Measurements from ENCODE around the gene CEBPG. TPM values are rescaled to one million over a fixed set of nuclear protein-coding genes. Genes with fewer than 3 reads are reported as not detected.
A peak's percentile ranks its signal among the peaks of the same experiment; 100 is the strongest.

CEBPG gene
- total RNA-seq, 2 experiments from 2014 or later: 30.6 to 30.9 TPM

DNA sequence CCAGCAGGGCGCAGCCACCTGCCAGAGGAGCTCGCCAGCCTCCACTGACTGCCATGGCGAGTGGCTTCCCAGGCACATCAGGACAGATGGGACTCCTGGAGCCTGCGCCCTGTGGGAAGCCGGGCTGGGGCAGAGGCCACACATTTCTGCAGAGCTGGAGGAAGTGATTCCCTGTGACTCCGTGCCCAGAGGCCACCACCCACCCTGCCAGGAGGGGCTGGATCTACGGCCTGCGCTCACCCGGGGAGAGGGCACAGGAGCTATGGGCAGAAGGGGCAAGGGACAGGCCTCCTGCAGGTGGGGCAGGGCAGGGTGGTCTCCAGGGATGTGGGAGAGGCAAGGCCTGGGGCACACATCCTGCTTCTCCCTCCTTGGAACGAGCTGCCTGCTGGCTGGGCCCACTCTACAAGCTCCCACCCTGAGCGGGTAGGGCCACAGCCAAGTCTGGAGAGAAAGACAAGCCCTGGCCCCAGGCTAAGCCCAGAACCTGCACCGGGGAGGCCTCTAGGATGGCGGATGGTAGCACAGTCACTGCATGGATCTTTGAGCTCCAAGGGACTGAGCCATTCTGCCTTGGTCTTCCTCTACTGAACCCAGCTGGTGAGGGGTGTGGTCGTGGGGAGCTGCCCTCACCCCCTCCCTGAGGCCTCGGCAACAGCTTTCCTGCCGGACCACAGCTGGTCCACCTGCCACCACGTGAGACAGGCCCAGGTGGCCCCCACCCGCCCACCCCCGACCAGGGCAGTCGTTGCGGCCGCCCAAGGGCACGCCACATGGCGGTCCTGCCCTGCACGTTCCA is 40.6 kb downstream of the CEBPG start:
- intact Hi-C loops (cut with micrococcal nuclease): no loop called here
- DNase-seq: no peak
- ChIA-PET POLR2A (no interaction called here), CTCF (interaction anchor here (0.7 to 4.0 kb wide), 4 partner anchors 112 to 364 kb away, joined by 3 to 34 read pairs (median 6); partner anchors contain the start of gene CEBPA)
- Mint-ChIP-seq H3K4me3 (no peak overlapping the region), H3K27me3 (no peaks in the 10 kb centered on the region), H3K9me3 (no peaks in the 10 kb centered on the region), H3K36me3 (no peaks in the 10 kb centered on the region), H3K27ac (no peak overlapping the region), H3K4me1 (ENCODE audit: low read depth) (peaks cover 7% of the 10 kb centered on the region)

DNA sequence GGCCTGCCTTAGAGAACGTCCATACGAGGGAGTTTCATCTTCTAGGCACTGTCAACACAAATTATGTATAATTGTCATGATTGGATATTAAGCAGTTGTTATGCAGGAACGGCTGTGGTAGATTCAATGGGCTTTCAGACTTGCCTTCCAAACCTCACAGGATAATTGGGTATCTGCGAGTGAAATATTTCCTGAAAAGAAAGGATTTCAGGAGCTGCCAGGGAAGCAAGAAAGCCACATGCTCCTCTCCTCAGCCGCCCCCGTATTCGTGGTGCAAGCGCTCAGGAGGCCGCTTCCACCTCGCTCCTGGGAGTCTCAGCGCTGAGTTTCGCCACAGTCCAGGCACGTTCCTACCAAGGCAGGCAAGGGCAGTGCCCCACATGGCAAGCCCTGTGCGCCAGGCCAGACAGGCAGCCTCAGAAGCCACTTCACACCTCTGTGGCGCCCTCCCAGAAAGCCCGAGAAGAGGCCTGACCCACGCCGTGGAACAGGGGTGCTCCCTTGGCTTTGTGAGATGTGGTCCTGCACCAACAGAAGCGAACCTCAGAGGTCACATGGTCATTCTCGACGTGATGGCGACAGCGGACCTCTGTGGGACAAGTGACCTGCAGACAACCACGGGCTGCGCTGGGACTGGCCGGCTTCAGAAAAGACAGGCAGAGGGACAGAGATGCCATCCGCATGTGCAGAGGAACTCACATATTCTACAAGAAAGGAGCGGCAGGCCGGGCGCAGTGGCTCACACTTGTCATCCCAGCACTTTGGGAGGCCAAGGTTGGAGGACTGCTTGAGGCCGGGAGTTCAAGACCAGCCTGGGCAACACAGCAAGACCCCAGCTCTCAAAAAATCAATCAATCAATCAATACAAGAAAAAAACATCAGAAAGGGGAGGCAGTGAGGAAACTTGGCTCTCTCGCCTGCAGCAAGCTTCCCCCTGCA is 41.4 kb downstream of the CEBPG start:
- CTCF ChIA-PET: interaction anchor here (0.7 to 4.0 kb wide), 12 partner anchors 8 to 363 kb away, joined by 3 to 34 read pairs (median 6); partner anchors contain the start of gene CEBPA
- H3K27ac Mint-ChIP-seq: no peak overlapping the region

DNA sequence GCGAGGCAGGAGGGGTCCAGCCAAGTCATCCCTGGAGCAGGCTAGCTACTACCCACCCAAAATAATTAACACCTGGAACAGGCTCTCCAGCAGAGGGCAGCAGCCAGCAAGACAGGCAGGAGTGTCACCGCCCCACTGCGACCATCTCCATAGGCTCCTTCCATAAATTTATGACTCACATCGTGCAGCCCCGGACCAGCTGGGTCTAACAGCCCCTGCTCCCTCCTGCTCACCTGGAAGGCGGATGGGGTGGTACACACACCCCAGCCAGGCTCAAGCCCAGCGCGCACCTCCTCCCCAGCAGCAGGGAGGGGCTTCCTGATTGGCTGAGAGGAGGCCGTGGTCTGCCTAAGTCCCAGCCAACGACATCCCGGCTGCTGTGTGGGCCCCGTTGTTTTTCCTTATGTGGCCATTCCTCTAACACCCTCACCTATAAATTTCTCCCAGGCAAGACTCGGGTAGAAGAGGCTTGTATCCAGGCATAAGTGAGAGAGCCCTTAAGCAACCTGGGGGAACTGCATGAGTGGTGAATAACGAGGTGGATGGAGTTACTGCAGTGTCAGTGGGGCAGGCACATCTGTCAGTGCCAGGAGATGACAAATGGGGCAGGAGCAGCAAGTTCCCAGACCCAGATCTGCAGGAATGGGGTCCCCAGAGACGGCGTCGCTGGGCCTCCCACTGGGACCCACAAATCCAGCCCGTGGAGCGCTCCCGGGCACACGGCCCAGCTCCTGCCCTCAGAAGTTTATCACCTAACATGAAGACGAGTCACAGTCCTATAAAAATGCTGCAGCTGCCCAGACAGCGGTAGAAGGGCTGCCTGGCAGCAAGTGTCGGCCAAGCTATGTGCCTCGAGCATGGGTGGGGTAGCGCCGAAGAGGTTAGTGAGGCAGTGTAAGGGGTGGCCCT is 43.1 kb downstream of the CEBPG start:
- DNase-seq: peak; percentile 79
- POLR2A ChIA-PET: no interaction called here
- CTCF ChIA-PET: interaction anchor here (0.6 to 4.0 kb wide), 28 partner anchors 8 to 680 kb away, joined by 3 to 34 read pairs (median 4); no protein-coding TSS in a partner anchor
- no peaks in the 10 kb centered on the region for H3K27me3 Mint-ChIP-seq
- no peaks in the 10 kb centered on the region for H3K36me3 Mint-ChIP-seq
- H3K27ac Mint-ChIP-seq: no peak overlapping the region
- no peaks in the 10 kb centered on the region for H3K9me3 Mint-ChIP-seq
- peaks cover 7% of the 10 kb centered on the region for H3K4me1 Mint-ChIP-seq (ENCODE audit: low read depth)
- peak overlapping the region; percentile 43 for H3K4me3 Mint-ChIP-seq
- intact Hi-C loops (cut with micrococcal nuclease): loop anchor here (1.0 kb wide), 1 partner anchor 355 kb away; no protein-coding TSS in a partner anchor

More for the DNA sequence above, 41.4 kb downstream of the CEBPG start:
- no peak overlapping the region for H3K4me3 Mint-ChIP-seq
- POLR2A ChIA-PET: no interaction called here
- H3K36me3 Mint-ChIP-seq: no peaks in the 10 kb centered on the region
- intact Hi-C loops (cut with micrococcal nuclease): no loop called here
- peaks cover 7% of the 10 kb centered on the region for H3K4me1 Mint-ChIP-seq (ENCODE audit: low read depth)
- H3K9me3 Mint-ChIP-seq: no peaks in the 10 kb centered on the region
- DNase-seq: no peak
- no peaks in the 10 kb centered on the region for H3K27me3 Mint-ChIP-seq

DNA sequence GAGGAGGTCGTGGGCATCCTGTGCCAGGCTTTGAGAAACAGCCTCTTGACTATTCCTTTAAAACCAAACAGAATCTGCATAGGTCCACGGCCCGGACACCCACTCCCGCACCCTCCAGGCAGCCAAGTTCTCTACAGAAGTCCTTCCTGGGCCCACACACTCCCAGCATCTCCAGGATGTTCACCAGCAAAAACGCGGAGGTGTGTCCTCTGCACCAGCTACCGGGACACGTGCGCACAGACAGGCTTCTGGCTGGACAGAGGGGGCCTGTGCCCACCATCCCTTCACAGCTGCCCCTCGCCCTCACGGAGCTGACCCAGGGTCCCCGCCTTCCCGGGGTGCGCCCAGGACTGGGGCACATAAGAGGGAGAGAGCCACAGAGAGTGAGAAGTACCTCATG is 44.2 kb downstream of the CEBPG start:
- DNase-seq: no peak
- Mint-ChIP-seq H3K27ac (no peak overlapping the region), H3K9me3 (no peaks in the 10 kb centered on the region), H3K36me3 (no peaks in the 10 kb centered on the region), H3K4me1 (ENCODE audit: low read depth) (peaks cover 7% of the 10 kb centered on the region), H3K4me3 (no peak overlapping the region), H3K27me3 (no peaks in the 10 kb centered on the region)
- CTCF ChIA-PET: interaction anchor here (1.6 to 4.0 kb wide), 3 partner anchors 11 to 13 kb away, joined by 4 to 27 read pairs (median 23); no protein-coding TSS in a partner anchor
- intact Hi-C loops (cut with micrococcal nuclease): no loop called here
- POLR2A ChIA-PET: no interaction called here

GRCh38 chr19:33418461-33418860 is 45.0 kb downstream of the CEBPG start:
- peaks cover 7% of the 10 kb centered on the region for H3K4me1 Mint-ChIP-seq (ENCODE audit: low read depth)
- H3K27me3 Mint-ChIP-seq: no peaks in the 10 kb centered on the region
- intact Hi-C loops (cut with micrococcal nuclease): no loop called here
- no peak overlapping the region for H3K4me3 Mint-ChIP-seq
- H3K9me3 Mint-ChIP-seq: no peaks in the 10 kb centered on the region
- no peaks in the 10 kb centered on the region for H3K36me3 Mint-ChIP-seq
- DNase-seq: no peak
- POLR2A ChIA-PET: no interaction called here
- CTCF ChIA-PET: interaction anchor here (1.1 to 4.0 kb wide), 4 partner anchors 11 to 360 kb away, joined by 3 to 27 read pairs (median 4); no protein-coding TSS in a partner anchor
- no peak overlapping the region for H3K27ac Mint-ChIP-seq

DNA sequence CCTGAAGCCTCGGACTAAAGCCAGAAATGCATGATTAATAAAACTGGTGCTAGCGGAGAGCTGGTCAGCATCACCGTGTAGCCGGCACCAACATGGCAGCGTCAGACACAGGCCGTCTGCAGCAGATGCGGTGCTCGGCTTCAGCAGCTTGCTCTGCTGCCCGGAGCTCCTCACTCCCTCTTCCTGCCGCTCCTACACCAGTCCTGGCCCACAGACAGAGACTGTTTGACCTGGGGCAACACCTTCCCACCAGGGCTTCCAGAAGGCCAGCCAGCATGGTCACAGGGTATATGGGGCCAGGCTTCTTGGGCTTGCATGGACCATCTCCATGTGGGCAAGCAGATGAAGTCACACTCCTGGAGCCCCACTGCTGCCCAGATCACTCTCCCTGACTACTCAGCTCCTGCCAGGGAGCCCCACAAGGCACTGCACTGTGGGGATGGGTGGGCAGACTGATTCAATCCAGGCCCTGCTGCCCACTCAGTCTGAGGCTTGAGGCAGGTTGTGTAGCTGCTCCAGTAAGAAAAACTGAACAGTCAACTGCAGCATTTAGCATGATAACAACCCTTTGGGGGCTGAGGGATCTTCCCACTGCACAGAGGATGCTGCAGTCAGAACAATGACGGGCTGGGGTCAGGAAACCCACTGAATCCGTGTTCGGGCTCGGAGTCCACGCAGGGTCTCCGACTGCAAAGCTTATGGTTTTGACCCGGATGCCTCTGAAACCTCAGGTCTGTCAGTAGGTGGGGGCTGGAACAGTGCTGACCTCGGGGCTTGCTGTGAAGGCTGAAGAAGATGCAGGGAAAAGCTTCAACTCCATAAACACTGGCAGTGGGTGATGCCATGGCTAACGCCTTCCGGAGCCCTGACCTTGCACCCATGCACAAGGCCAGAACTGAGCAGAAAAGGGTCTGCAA is 45.6 kb downstream of the CEBPG start:
- intact Hi-C loops (cut with micrococcal nuclease): no loop called here
- Mint-ChIP-seq H3K4me3 (no peak overlapping the region), H3K36me3 (no peaks in the 10 kb centered on the region), H3K9me3 (no peaks in the 10 kb centered on the region), H3K27me3 (no peaks in the 10 kb centered on the region), H3K27ac (no peak overlapping the region), H3K4me1 (ENCODE audit: low read depth) (peaks cover 7% of the 10 kb centered on the region)
- no peak for DNase-seq
- ChIA-PET POLR2A (no interaction called here), CTCF (interaction anchor here (0.9 to 4.0 kb wide), 4 partner anchors 12 to 359 kb away, joined by 3 to 27 read pairs (median 3); no protein-coding TSS in a partner anchor)

GRCh38 chr19:33419788-33420130 is 46.2 kb downstream of the CEBPG start:
- intact Hi-C loops (cut with micrococcal nuclease): no loop called here
- no peak for DNase-seq
- no peaks in the 10 kb centered on the region for H3K27me3 Mint-ChIP-seq
- H3K36me3 Mint-ChIP-seq: no peaks in the 10 kb centered on the region
- no peak overlapping the region for H3K4me3 Mint-ChIP-seq
- peaks cover 7% of the 10 kb centered on the region for H3K4me1 Mint-ChIP-seq (ENCODE audit: low read depth)
- CTCF ChIA-PET: interaction anchor here (0.9 to 4.0 kb wide), 2 partner anchors 11 to 13 kb away, joined by 3 to 27 read pairs; no protein-coding TSS in a partner anchor
- no peaks in the 10 kb centered on the region for H3K9me3 Mint-ChIP-seq
- H3K27ac Mint-ChIP-seq: no peak overlapping the region
- POLR2A ChIA-PET: no interaction called here

DNA sequence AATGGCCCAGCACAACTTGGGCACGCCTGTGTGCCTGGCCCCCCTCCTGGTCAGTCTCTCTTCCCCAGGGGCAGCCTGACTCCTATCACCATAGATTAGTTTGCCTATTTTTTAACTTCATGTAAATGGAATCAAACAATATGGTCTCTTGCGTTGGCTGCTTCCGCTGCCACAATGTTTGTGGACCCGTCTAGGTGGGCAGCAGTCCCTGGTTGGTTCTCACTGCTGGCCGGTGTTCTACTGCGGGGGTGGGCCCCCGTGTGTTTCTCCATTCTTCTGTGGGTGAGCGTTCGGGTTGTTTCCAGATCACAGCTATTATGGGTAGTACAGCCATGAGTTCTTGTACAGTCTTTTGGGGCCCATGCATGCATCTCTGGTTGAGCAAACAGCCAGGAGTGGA is 47.3 kb downstream of the CEBPG start:
- Mint-ChIP-seq H3K4me1 (ENCODE audit: low read depth) (peaks cover 7% of the 10 kb centered on the region), H3K27ac (no peak overlapping the region), H3K9me3 (no peaks in the 10 kb centered on the region), H3K27me3 (no peaks in the 10 kb centered on the region), H3K36me3 (no peaks in the 10 kb centered on the region), H3K4me3 (no peak overlapping the region)
- CTCF ChIA-PET: interaction anchor here (1.0 to 4.0 kb wide), 3 partner anchors 10 to 357 kb away, joined by 3 to 27 read pairs (median 3); no protein-coding TSS in a partner anchor
- POLR2A ChIA-PET: no interaction called here
- no peak for DNase-seq
- intact Hi-C loops (cut with micrococcal nuclease): no loop called here

DNA sequence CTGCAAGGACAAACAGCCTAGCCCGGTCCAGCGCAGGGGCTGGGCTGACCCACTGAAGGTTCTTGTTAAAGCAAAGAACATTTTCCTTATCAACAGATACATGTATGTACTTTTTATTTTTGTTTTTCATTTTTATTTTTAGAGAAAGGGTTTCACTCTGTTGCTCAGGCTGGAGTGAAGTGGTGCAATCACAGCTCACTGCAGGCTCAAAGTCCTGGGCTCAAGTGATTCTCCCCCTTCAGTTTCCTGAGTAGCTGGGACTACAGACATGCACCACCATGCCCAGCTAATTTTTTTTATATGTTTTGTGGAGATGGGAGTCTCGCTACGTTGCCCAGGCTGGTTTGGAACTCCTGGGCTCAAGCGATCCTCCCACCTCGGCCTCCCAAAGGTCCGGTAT is 47.9 kb downstream of the CEBPG start:
- Mint-ChIP-seq H3K4me3 (no peak overlapping the region), H3K27me3 (no peaks in the 10 kb centered on the region), H3K4me1 (ENCODE audit: low read depth) (peaks cover 4% of the 10 kb centered on the region), H3K27ac (no peak overlapping the region), H3K9me3 (no peaks in the 10 kb centered on the region), H3K36me3 (no peaks in the 10 kb centered on the region)
- CTCF ChIA-PET: interaction anchor here (1.4 to 4.0 kb wide), 2 partner anchors 9 to 357 kb away, joined by 3 to 27 read pairs; no protein-coding TSS in a partner anchor
- intact Hi-C loops (cut with micrococcal nuclease): no loop called here
- POLR2A ChIA-PET: no interaction called here
- no peak for DNase-seq

DNA sequence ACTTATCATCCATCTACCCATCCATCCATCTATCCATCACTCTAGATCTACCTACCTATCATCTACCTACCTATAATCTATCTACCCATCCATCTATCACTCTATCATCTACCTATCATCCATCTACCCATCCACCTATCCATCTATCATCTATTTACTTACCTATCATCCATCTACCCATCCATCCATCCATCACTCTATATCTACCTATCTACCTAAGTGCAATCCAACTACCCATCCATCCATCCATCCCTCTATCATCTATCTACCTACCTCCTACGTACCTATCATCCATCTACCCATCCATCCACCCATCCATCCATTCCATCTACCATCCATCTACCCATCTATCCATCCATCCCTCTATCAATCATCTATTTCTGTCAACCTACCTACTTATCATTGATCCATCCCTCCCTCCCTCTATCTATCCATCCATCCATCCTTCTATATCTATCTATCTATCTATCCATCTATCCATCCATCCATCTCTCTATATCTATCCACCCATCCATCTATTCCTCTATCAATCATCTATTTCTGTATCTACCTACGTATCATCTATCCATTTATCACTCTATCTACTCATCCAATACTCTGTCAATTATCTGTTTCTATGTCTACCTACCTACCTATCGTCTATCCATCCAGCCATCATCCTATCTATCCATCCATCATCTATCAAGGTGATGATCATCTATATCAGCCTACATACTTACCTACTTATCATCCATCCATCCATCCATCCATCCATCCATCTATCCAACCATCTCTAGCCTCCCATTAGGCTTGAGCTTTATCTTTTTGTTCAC is 49.1 kb downstream of the CEBPG start:
- intact Hi-C loops (cut with micrococcal nuclease): no loop called here
- H3K36me3 Mint-ChIP-seq: no peaks in the 10 kb centered on the region
- no peaks in the 10 kb centered on the region for H3K4me1 Mint-ChIP-seq (ENCODE audit: low read depth)
- no peak overlapping the region for H3K27ac Mint-ChIP-seq
- H3K4me3 Mint-ChIP-seq: no peak overlapping the region
- DNase-seq: no peak
- POLR2A ChIA-PET: no interaction called here
- no peaks in the 10 kb centered on the region for H3K27me3 Mint-ChIP-seq
- CTCF ChIA-PET: no interaction called here
- no peaks in the 10 kb centered on the region for H3K9me3 Mint-ChIP-seq

Data from activated CD4-positive, alpha-beta memory T cell treated with anti-CD3 and anti-CD28 coated beads for 36 hours (primary cell).